GM18526 (cell line): ENCODE data around the gene CNTF.

ENCODE experiments used
- POLR2A ChIP-seq: IDR thresholded peaks from 3 replicates; pipeline ENCODE4 v1.6.1; 2011; ENCODE audit not compliant: insufficient read length; ENCODE audit errors: extremely low read depth

The CNTF gene

GRCh38 chr11:58622344-58622743, at the start of gene CNTF:
CNTF (plus strand) TSS chr11:58622665; CDS start chr11:58622753, 88 bp downstream.
- no peak for TF ChIP-seq POLR2A

GRCh38 chr11:58573451-58574104, 48.9 kb upstream of the CNTF start:
- peak; percentile 31 for TF ChIP-seq POLR2A

- TF ChIP-seq POLR2A: no peak
Measured at GRCh38 chr11:58574881-58575280, 47.6 kb upstream of the CNTF start.

GRCh38 chr11:58575377-58576020, 47.0 kb upstream of the CNTF start, which contains the start of gene LPXN:
LPXN (minus strand) TSS chr11:58575856; CDS start chr11:58575772, 84 bp downstream.
- TF ChIP-seq POLR2A: peak; percentile 89

- TF ChIP-seq POLR2A: no peak
Measured at GRCh38 chr11:58576887-58577471, 45.5 kb upstream of the CNTF start.

GRCh38 chr11:58577555-58578135, 44.8 kb upstream of the CNTF start:
- TF ChIP-seq POLR2A: peak; percentile 66

- no peak for TF ChIP-seq POLR2A
Measured at GRCh38 chr11:58578136-58578634, 44.3 kb upstream of the CNTF start.

GRCh38 chr11:58578635-58579191, 43.8 kb upstream of the CNTF start, which contains the start of gene ZFP91:
ZFP91 (plus strand) TSS chr11:58579063; CDS start chr11:58579282, 219 bp downstream.
- TF ChIP-seq POLR2A: peak; percentile 83

- peak; percentile 71 for TF ChIP-seq POLR2A
Measured at GRCh38 chr11:58579192-58580129, 43.0 kb upstream of the CNTF start.

GRCh38 chr11:58580311-58580710, 42.2 kb upstream of the CNTF start:
- TF ChIP-seq POLR2A: no peak

- no peak for TF ChIP-seq POLR2A
Measured at GRCh38 chr11:58582437-58582836, 40.0 kb upstream of the CNTF start.

- no peak for TF ChIP-seq POLR2A
Measured at GRCh38 chr11:58586998-58587397, 35.5 kb upstream of the CNTF start.

- TF ChIP-seq POLR2A: no peak
Measured at GRCh38 chr11:58591659-58592058, 30.8 kb upstream of the CNTF start.

GRCh38 chr11:58592760-58593472, 29.5 kb upstream of the CNTF start:
- TF ChIP-seq POLR2A: no peak

GRCh38 chr11:58594826-58595225, 27.6 kb upstream of the CNTF start:
- no peak for TF ChIP-seq POLR2A
